Measurements from ENCODE around the gene CAMK4. TPM values are rescaled to one million over a fixed set of nuclear protein-coding genes. Genes with fewer than 3 reads are reported as not detected.
A peak's percentile ranks its signal among the peaks of the same experiment; 100 is the strongest.

The CAMK4 gene
- total RNA-seq, 1 donor from 2014 or later = 33.7 TPM

DNA sequence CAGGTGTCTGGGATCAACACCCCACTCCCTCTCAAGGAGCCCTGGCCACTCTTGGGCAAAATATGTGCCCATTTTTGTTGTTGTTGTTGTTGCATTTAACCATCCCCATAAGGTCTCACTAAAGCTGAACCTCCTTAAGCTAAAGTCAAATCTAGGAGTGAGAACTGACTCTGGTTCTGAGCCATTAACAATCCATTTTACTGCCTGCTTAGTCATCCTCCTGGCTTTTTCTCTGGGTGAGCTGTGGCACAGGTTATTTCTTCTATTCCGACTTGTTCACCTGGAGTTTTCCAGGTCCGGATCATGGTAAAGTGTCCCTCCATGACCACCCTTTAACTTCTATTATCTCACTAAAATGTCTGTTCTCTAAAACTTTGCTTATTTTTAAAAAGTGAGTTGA is 85.2 kb downstream of the CAMK4 start:
- peaks cover 4% of the 10 kb centered on the region for H3K27me3 Mint-ChIP-seq (ENCODE audit: unreplicated experiment)
- no peaks in the 10 kb centered on the region for H3K36me3 Mint-ChIP-seq (ENCODE audit: unreplicated experiment)
- peaks cover 3% of the 10 kb centered on the region for H3K9me3 Mint-ChIP-seq (ENCODE audit: unreplicated experiment)
- H3K4me3 Mint-ChIP-seq (ENCODE audit: unreplicated experiment) = no peak overlapping the region
- no peak for DNase-seq
- H3K4me1 Mint-ChIP-seq (ENCODE audit: low read depth, unreplicated experiment) = peaks cover 23% of the 10 kb centered on the region
- TF ChIP-seq, protein P1, sequence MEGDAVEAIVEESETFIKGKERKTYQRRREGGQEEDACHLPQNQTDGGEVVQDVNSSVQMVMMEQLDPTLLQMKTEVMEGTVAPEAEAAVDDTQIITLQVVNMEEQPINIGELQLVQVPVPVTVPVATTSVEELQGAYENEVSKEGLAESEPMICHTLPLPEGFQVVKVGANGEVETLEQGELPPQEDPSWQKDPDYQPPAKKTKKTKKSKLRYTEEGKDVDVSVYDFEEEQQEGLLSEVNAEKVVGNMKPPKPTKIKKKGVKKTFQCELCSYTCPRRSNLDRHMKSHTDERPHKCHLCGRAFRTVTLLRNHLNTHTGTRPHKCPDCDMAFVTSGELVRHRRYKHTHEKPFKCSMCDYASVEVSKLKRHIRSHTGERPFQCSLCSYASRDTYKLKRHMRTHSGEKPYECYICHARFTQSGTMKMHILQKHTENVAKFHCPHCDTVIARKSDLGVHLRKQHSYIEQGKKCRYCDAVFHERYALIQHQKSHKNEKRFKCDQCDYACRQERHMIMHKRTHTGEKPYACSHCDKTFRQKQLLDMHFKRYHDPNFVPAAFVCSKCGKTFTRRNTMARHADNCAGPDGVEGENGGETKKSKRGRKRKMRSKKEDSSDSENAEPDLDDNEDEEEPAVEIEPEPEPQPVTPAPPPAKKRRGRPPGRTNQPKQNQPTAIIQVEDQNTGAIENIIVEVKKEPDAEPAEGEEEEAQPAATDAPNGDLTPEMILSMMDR (IDR thresholded peaks at IDR 0.05; ENCODE audit: partially characterized antibody, unreplicated experiment) = no peak
- H3K27ac Mint-ChIP-seq (ENCODE audit: unreplicated experiment) = no peak overlapping the region

DNA sequence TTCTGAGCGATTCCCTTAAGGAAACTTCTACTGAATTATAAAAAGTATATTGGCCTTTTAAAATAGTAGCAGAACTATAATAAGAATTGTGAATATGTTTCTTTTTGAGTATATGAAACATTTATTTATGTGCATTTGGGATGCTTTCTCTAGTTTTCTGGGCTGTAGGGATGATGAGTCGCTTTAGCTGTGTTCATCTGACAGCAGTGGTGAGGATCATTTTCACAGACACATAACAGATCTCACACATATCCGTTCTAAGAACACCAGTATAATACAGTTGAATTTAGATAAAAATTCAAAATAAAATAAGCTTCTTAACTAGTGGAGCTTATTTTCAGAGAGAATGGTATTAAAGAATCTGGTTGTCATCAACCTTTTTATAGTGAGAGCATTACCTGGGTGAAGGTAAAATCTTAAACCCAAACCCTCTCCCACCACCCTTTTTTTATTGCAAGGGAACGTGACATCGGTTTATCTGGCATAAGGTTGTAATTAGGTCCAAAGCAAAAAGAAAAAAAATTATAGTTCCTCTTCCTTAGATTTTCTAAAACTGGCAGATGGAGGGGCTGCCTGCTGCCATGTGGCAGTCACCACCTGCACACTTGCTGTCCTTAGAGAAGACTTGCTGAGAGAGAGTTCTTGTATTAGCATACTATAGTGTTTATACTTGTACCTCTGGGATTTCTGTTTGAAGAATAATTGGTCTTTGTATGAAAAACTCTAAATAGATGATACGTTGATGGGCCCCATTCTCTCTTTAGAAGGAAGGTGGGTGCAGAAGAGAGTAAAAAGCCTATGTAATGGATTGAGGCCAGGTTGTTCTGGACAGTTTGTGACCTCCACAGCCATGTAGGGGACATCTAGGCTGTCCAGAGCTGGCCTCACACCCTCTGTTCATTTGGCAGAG is 86.8 kb downstream of the CAMK4 start:
- Mint-ChIP-seq H3K36me3 (ENCODE audit: unreplicated experiment) (no peaks in the 10 kb centered on the region), H3K4me1 (ENCODE audit: low read depth, unreplicated experiment) (peaks cover 28% of the 10 kb centered on the region), H3K27me3 (ENCODE audit: unreplicated experiment) (peaks cover 4% of the 10 kb centered on the region), H3K4me3 (ENCODE audit: unreplicated experiment) (peak overlapping the region; percentile 6), H3K27ac (ENCODE audit: unreplicated experiment) (peak overlapping the region; percentile 86), H3K9me3 (ENCODE audit: unreplicated experiment) (peaks cover 3% of the 10 kb centered on the region)
- TF ChIP-seq, protein P1 (IDR thresholded peaks at IDR 0.05; ENCODE audit: partially characterized antibody, unreplicated experiment) = no peak
- DNase-seq = no peak

DNA sequence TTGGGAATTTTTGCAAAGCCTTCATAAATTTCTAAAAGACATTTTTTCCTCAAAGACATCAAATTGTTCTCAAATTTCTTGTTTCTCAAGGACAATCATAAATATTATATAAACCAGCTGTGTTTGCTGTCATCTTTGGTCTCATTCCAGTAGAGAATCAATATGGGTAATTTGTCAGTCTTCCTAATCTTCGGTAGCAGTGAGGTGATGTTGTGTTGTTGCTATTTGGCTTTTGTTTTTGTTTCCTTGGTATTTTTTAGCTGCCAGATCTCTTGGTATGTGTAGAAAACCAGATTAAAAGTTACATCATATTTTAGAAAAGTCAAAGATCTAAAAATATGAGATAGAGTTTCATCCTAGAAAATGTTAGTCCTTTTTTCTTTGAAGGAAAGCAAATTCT is 87.5 kb downstream of the CAMK4 start:
- TF ChIP-seq, protein P1 (IDR thresholded peaks at IDR 0.05; ENCODE audit: partially characterized antibody, unreplicated experiment) = no peak
- peaks cover 33% of the 10 kb centered on the region for H3K4me1 Mint-ChIP-seq (ENCODE audit: low read depth, unreplicated experiment)
- no peak for DNase-seq
- no peaks in the 10 kb centered on the region for H3K36me3 Mint-ChIP-seq (ENCODE audit: unreplicated experiment)
- peaks cover 3% of the 10 kb centered on the region for H3K9me3 Mint-ChIP-seq (ENCODE audit: unreplicated experiment)
- peaks cover 4% of the 10 kb centered on the region for H3K27me3 Mint-ChIP-seq (ENCODE audit: unreplicated experiment)
- H3K27ac Mint-ChIP-seq (ENCODE audit: unreplicated experiment) = peak overlapping the region; percentile 9
- H3K4me3 Mint-ChIP-seq (ENCODE audit: unreplicated experiment) = peak overlapping the region; percentile 30

DNA sequence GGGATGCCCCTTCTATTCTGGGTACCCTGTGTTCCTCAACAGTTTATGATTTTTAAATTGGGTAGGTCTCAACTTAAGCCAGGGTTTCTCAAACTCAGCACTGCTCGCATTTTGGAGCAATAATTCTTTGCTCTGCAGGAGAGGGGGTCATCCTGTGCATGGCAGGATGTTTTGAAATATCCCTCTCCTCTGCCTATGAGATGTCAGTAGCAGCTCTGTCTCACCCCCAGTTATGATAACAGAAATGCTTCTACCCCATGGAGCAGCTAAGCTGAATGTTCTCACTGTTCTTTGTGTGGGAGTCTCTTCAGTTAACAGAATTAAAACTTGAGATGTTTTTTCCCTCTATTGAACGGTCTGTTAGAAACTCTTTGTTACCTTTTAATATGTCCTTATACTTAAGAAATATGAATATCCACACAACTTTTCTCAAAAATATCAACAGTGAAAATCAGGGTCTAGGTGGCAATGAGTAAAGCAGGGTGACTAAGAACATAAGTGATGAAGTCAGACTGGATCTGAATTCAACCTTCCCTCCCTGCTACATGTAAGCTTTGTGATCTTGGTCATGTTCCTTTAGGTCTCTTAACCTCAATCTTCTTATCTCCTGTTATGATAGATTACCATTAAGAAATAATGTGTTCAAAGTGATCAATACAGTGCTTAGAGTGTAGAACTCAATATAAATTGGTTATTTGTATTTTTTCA is 89.0 kb downstream of the CAMK4 start:
- Mint-ChIP-seq H3K27ac (ENCODE audit: unreplicated experiment) (no peak overlapping the region), H3K4me3 (ENCODE audit: unreplicated experiment) (no peak overlapping the region), H3K36me3 (ENCODE audit: unreplicated experiment) (no peaks in the 10 kb centered on the region), H3K9me3 (ENCODE audit: unreplicated experiment) (peaks cover 3% of the 10 kb centered on the region), H3K4me1 (ENCODE audit: low read depth, unreplicated experiment) (peaks cover 33% of the 10 kb centered on the region), H3K27me3 (ENCODE audit: unreplicated experiment) (peaks cover 4% of the 10 kb centered on the region)
- TF ChIP-seq, protein P1 (IDR thresholded peaks at IDR 0.05; ENCODE audit: partially characterized antibody, unreplicated experiment) = no peak
- DNase-seq = no peak

DNA sequence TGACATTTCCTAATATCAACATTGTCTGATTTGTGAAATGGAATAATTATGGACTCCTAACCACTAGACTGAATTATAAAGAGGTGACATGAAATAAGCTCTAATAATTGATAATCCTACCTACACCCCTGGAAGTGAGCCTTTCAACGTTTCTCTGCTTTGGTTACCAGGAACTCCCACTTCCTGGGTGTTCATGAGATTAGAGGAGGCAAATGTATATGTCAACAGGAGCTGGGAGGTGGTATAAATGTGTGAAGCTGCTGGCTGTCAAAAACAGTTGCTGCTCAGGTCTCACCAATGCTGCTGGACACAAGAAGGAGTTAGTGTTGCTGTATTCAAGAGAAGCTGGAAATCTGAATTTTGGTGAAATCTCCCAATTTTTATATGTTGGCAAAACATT is 96.8 kb downstream of the CAMK4 start:
- Mint-ChIP-seq H3K27me3 (ENCODE audit: unreplicated experiment) (no peaks in the 10 kb centered on the region), H3K27ac (ENCODE audit: unreplicated experiment) (no peak overlapping the region), H3K9me3 (ENCODE audit: unreplicated experiment) (no peaks in the 10 kb centered on the region)

More for the DNA sequence above, 96.8 kb downstream of the CAMK4 start:
- DNase-seq = no peak
- Mint-ChIP-seq H3K4me3 (ENCODE audit: unreplicated experiment) (no peak overlapping the region), H3K36me3 (ENCODE audit: unreplicated experiment) (no peaks in the 10 kb centered on the region), H3K4me1 (ENCODE audit: low read depth, unreplicated experiment) (peaks cover 9% of the 10 kb centered on the region)
- TF ChIP-seq, protein P1 (IDR thresholded peaks at IDR 0.05; ENCODE audit: partially characterized antibody, unreplicated experiment) = no peak

All from glutamatergic neuron (in vitro differentiated cells).